ENCODE measurements around the gene FNDC3B.

FNDC3B gene

GRCh38 chr3:172209333-172210321 is 170.2 kb downstream of the FNDC3B start:
- in situ Hi-C loops (cut with HindIII; ENCODE audit: low sequenced_read_pairs), result no loop called here
- no peak overlapping the region for H3K4me3 ChIP-seq (ENCODE audit: low read depth, low read length)
- no peak for TF ChIP-seq CTCF (IDR thresholded peaks at IDR 0.05; ENCODE audit: low read depth, low read length, missing control alignments)
- DNase-seq (ENCODE audit: low read depth), result no peak

- no peak overlapping the region for H3K4me3 ChIP-seq (ENCODE audit: low read depth, low read length)
- in situ Hi-C loops (cut with HindIII; ENCODE audit: low sequenced_read_pairs), result no loop called here
- no peak for TF ChIP-seq CTCF (IDR thresholded peaks at IDR 0.05; ENCODE audit: low read depth, low read length, missing control alignments)
- DNase-seq (ENCODE audit: low read depth), result no peak
Observed at GRCh38 chr3:172210355-172210754, 171.0 kb downstream of the FNDC3B start.

- no peak for DNase-seq (ENCODE audit: low read depth)
- no peak overlapping the region for H3K4me3 ChIP-seq (ENCODE audit: low read depth, low read length)
- TF ChIP-seq CTCF (IDR thresholded peaks at IDR 0.05; ENCODE audit: low read depth, low read length, missing control alignments), result no peak
- in situ Hi-C loops (cut with HindIII; ENCODE audit: low sequenced_read_pairs), result no loop called here
Observed at GRCh38 chr3:172211123-172211522, 171.7 kb downstream of the FNDC3B start.

GRCh38 chr3:172213200-172213599 is 173.8 kb downstream of the FNDC3B start:
- no peak overlapping the region for H3K4me3 ChIP-seq (ENCODE audit: low read depth, low read length)
- TF ChIP-seq CTCF (IDR thresholded peaks at IDR 0.05; ENCODE audit: low read depth, low read length, missing control alignments), result no peak
- DNase-seq (ENCODE audit: low read depth), result no peak
- in situ Hi-C loops (cut with HindIII; ENCODE audit: low sequenced_read_pairs), result no loop called here

- no peak for DNase-seq (ENCODE audit: low read depth)
- in situ Hi-C loops (cut with HindIII; ENCODE audit: low sequenced_read_pairs), result no loop called here
- no peak overlapping the region for H3K4me3 ChIP-seq (ENCODE audit: low read depth, low read length)
- TF ChIP-seq CTCF (IDR thresholded peaks at IDR 0.05; ENCODE audit: low read depth, low read length, missing control alignments), result no peak
Observed at GRCh38 chr3:172213904-172214303, 174.5 kb downstream of the FNDC3B start.

DNA sequence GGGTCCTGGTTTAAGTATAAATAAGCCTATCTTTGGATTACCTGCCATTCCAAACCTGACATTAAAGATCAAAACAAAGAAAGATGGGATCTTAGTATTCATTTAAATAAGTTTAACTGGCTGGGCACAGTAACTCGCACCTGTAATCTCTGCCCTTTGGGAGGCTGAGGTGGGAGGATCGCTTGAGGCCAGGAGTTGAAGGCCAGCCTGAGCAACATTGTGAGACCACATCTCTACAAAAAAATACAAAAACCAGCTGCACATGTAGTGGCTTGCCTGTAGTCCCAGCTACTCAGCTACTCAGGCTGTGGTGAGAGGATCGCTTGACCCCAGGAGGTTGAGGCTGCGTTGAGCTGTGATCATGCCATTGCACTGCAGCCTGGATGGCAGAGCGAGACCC is 176.9 kb downstream of the FNDC3B start:
- H3K4me3 ChIP-seq (ENCODE audit: low read depth, low read length), result no peak overlapping the region
- no peak for DNase-seq (ENCODE audit: low read depth)
- in situ Hi-C loops (cut with HindIII; ENCODE audit: low sequenced_read_pairs), result loop anchor here (5.0 kb wide), 1 partner anchor 41 kb away; no protein-coding TSS in a partner anchor
- TF ChIP-seq CTCF (IDR thresholded peaks at IDR 0.05; ENCODE audit: low read depth, low read length, missing control alignments), result no peak

All from astrocyte of the cerebellum (primary cell).